ENCODE results near the gene ARHGEF17.
"Not testable (repeated sequence)": the region's sequence is repeated elsewhere in the genome, so short reads cannot be mapped to it uniquely, and the experiment has no call there.

- TF ChIP-seq CTCF, POLR2A (IDR thresholded peaks at IDR 0.05): not testable (repeated sequence)
Observed at GRCh38 chr11:73271478-73271865, 36.6 kb upstream of the ARHGEF17 start.

All from right lobe of liver (tissue), 4 donors.